H1 (cell line): ENCODE results near the gene TSPAN9. TPM values are rescaled to one million over a fixed set of nuclear protein-coding genes. Genes with fewer than 3 reads are reported as not detected.

Experiments used
- CTCF ChIA-PET: fragments of 300-600 bp; sonication (Branson Sonifier 250); formaldehyde crosslinking; loops from one replicate; lab custom pipeline; 2021; ENCODE audit not compliant: partially characterized antibody; lab: Charles Lee
- POLR2A ChIA-PET: fragments of 300-600 bp; sonication (Branson Sonifier 250); formaldehyde crosslinking; loops from one replicate; lab custom pipeline; 2021; ENCODE audit warnings: inconsistent platforms; ENCODE audit not compliant: partially characterized antibody; lab: Charles Lee
- DNase-seq, 2 experiments: peaks; one replicate each; pipeline versions ENCODE4 v3.0.0 to v3.0.0-alpha.2; 2010 to 2022; ENCODE audit warnings: low spot score in 2 of 2, low read depth in 1 of 2, mixed read lengths in 1 of 2
- FAIRE-seq: peaks from 2 replicates; lab custom pipeline; 2011; peaks lifted over from hg19 to GRCh38; lab: Jason Lieb, UNC
- H2AFZ ChIP-seq: 2 replicates; pipeline ENCODE4 v1.8.1; 2012; ENCODE audit warnings: low read length, inconsistent platforms
- H2AK5ac ChIP-seq: 2 replicates; pipeline ENCODE4 v1.6.1; 2013; ENCODE audit warnings: low read depth, low read length
- H2BK120ac ChIP-seq: replicated peaks from 2 replicates; pipeline ENCODE3; 2013; ENCODE audit warnings: low read depth, low read length, inconsistent platforms
- H2BK12ac ChIP-seq: 2 replicates; pipeline ENCODE4 v1.6.1; 2013; ENCODE audit warnings: low read depth, low read length
- H2BK15ac ChIP-seq: 2 replicates; pipeline ENCODE4 v1.6.1; 2013; ENCODE audit warnings: low read length
- H2BK20ac ChIP-seq: 2 replicates; pipeline ENCODE4 v1.6.1; 2013; ENCODE audit warnings: low read length
- H2BK5ac ChIP-seq: 2 replicates; pipeline ENCODE4 v1.6.1; 2013; ENCODE audit warnings: low read depth, low read length
- H3K14ac ChIP-seq: 2 replicates; pipeline ENCODE4 v1.6.1; 2013; ENCODE audit warnings: inconsistent platforms; ENCODE audit not compliant: insufficient read length
- H3K18ac ChIP-seq: 2 replicates; pipeline ENCODE4 v1.6.1; 2013; ENCODE audit warnings: low read length; ENCODE audit errors: extremely low read depth
- H3K23ac ChIP-seq: 2 replicates; pipeline ENCODE4 v1.6.1; 2013; ENCODE audit warnings: inconsistent platforms; ENCODE audit not compliant: insufficient read length
- H3K23me2 ChIP-seq: 2 replicates; pipeline ENCODE4 v1.6.1; 2013; ENCODE audit warnings: low read depth, low read length
- H3K27ac ChIP-seq: 2 replicates; pipeline ENCODE4 v1.6.1; 2011; ENCODE audit warnings: low read depth, low read length, inconsistent platforms
- H3K27me3 ChIP-seq, 4 experiments: replicated peaks in 1 of 4; 1 replicate in 1 of 4; 2 replicates in 3 of 4; pipeline versions ENCODE4 v1.6.1 to v1.8.1; 2011 to 2013; ENCODE audit warnings: low read length in 3 of 4, mild to moderate bottlenecking in 3 of 4, inconsistent platforms in 2 of 4, mixed read lengths in 2 of 4, moderate library complexity in 1 of 4; ENCODE audit not compliant: control insufficient read depth in 3 of 4, insufficient read depth in 3 of 4; ENCODE audit errors: extremely low read depth in 1 of 4
- H3K36me3 ChIP-seq, 4 experiments: 2 replicates each; pipeline versions ENCODE4 v1.6.1 to v1.8.1; 2011 to 2013; ENCODE audit warnings: mild to moderate bottlenecking in 4 of 4, low read length in 3 of 4, moderate library complexity in 2 of 4, control low read depth in 1 of 4, inconsistent platforms in 1 of 4; ENCODE audit not compliant: insufficient read depth in 4 of 4, control insufficient read depth in 2 of 4
- H3K4ac ChIP-seq: replicated peaks from 2 replicates; pipeline ENCODE3; 2013; ENCODE audit warnings: low read length, low read depth, mixed read lengths, inconsistent platforms; ENCODE audit not compliant: insufficient read length
- H3K4me1 ChIP-seq, 4 experiments: replicated peaks in 1 of 4; 1 replicate in 1 of 4; 2 replicates in 3 of 4; pipeline versions ENCODE4 v1.6.1 to v1.8.1; 2011 to 2013; ENCODE audit warnings: low read length in 3 of 4, inconsistent platforms in 2 of 4, mixed read lengths in 1 of 4; ENCODE audit not compliant: insufficient read depth in 4 of 4, control insufficient read depth in 3 of 4
- H3K4me2 ChIP-seq, 2 experiments: 2 replicates each; pipeline versions ENCODE4 v1.6.1 to v1.8.1; 2011 to 2013; ENCODE audit warnings: low read depth in 2 of 2, low read length in 2 of 2, control low read depth in 1 of 2, inconsistent platforms in 1 of 2, mild to moderate bottlenecking in 1 of 2; ENCODE audit not compliant: insufficient read depth in 1 of 2
- H3K4me3 ChIP-seq, 4 experiments: fragments of 200-600, 300-600 bp in 1 of 4; sonication (generic), shearing (Covaris generic), sonication (Bioruptor Twin) in 1 of 4; 2 replicates each; pipeline versions ENCODE4 v1.5.1 to v1.8.1; 2011 to 2016; ENCODE audit warnings: low read length in 4 of 4, low read depth in 3 of 4, control low read depth in 2 of 4, inconsistent platforms in 2 of 4, mild to moderate bottlenecking in 2 of 4, mixed read lengths in 1 of 4, moderate library complexity in 1 of 4; ENCODE audit not compliant: insufficient read depth in 2 of 4; ENCODE audit errors: extremely low read depth in 1 of 4
- H3K56ac ChIP-seq: replicated peaks from 2 replicates; pipeline ENCODE3; 2013; ENCODE audit warnings: low read depth, mild to moderate bottlenecking, mixed read lengths, low read length, inconsistent platforms; ENCODE audit not compliant: insufficient read length
- H3K79me1 ChIP-seq: 2 replicates; pipeline ENCODE4 v1.6.1; 2013; ENCODE audit warnings: low read depth, low read length, control low read depth
- H3K79me2 ChIP-seq, 2 experiments: 2 replicates each; pipeline versions ENCODE4 v1.6.1 to v1.8.1; 2012 to 2013; ENCODE audit warnings: low read length in 2 of 2, mild to moderate bottlenecking in 2 of 2, inconsistent platforms in 1 of 2; ENCODE audit not compliant: insufficient read depth in 2 of 2, control insufficient read depth in 1 of 2
- H3K9ac ChIP-seq, 4 experiments: replicated peaks in 1 of 4; 1 replicate in 1 of 4; 2 replicates in 3 of 4; pipeline versions ENCODE4 v1.6.1 to v1.8.1; 2011 to 2013; ENCODE audit warnings: low read depth in 3 of 4, low read length in 3 of 4, control low read depth in 2 of 4, mild to moderate bottlenecking in 2 of 4, moderate library complexity in 2 of 4, inconsistent platforms in 1 of 4; ENCODE audit errors: extremely low read depth in 1 of 4
- H3K9me3 ChIP-seq, 2 experiments: 2 replicates each; pipeline versions ENCODE4 v1.6.1 to v1.8.1; 2012 to 2013; ENCODE audit warnings: mild to moderate bottlenecking in 2 of 2, moderate library complexity in 2 of 2, control low read depth in 1 of 2, inconsistent platforms in 1 of 2, low read depth in 1 of 2, low read length in 1 of 2, mixed read lengths in 1 of 2; ENCODE audit not compliant: insufficient read depth in 2 of 2
- H4K20me1 ChIP-seq, 2 experiments: replicated peaks in 1 of 2; 2 replicates each; pipeline versions ENCODE3 to v1.8.1; 2011 to 2013; ENCODE audit warnings: inconsistent platforms in 2 of 2, low read length in 2 of 2, mild to moderate bottlenecking in 1 of 2; ENCODE audit not compliant: insufficient read depth in 2 of 2, control insufficient read depth in 1 of 2
- H4K5ac ChIP-seq: 2 replicates; pipeline ENCODE4 v1.6.1; 2013; ENCODE audit warnings: low read length, low read depth, mixed read lengths, inconsistent platforms; ENCODE audit not compliant: insufficient read length
- H4K8ac ChIP-seq: 2 replicates; pipeline ENCODE4 v1.8.0; 2013; ENCODE audit warnings: mild to moderate bottlenecking, moderate library complexity, low read length, inconsistent platforms; ENCODE audit not compliant: insufficient read depth; ENCODE audit errors: extremely low read depth
- H4K91ac ChIP-seq: replicated peaks from 2 replicates; pipeline ENCODE3; 2013; ENCODE audit warnings: low read length, mixed read lengths, inconsistent platforms; ENCODE audit not compliant: insufficient read length
- BACH1 ChIP-seq: IDR thresholded peaks from 2 replicates; pipeline ENCODE4 v1.6.1; 2012; ENCODE audit warnings: low read length, improper control_type of control experiment
- CHD2 ChIP-seq: IDR thresholded peaks from 2 replicates; pipeline ENCODE4 v1.6.1; 2012; ENCODE audit warnings: low read length, improper control_type of control experiment
- FOSL1 ChIP-seq: IDR thresholded peaks from 2 replicates; pipeline ENCODE4 v1.6.1; 2011; ENCODE audit warnings: mild to moderate bottlenecking, low read depth, low read length, moderate library complexity; ENCODE audit not compliant: insufficient read depth
- GABPA ChIP-seq: IDR thresholded peaks from 2 replicates; pipeline ENCODE4 v1.6.1; 2011; ENCODE audit warnings: mild to moderate bottlenecking, low read length, moderate library complexity, borderline replicate concordance; ENCODE audit not compliant: insufficient read depth
- JUN ChIP-seq: IDR thresholded peaks from 2 replicates; pipeline ENCODE4 v1.6.1; 2011; ENCODE audit warnings: low read depth, mild to moderate bottlenecking, improper control_type of control experiment, low read length
- RAD21 ChIP-seq, 2 experiments: IDR thresholded peaks in 1 of 2; conservative IDR thresholded peaks in 1 of 2; 2 replicates each; pipeline ENCODE4 v1.6.1; 2011; ENCODE audit warnings: low read depth in 2 of 2, low read length in 2 of 2, improper control_type of control experiment in 1 of 2, inconsistent platforms in 1 of 2, mild to moderate bottlenecking in 1 of 2, moderate library complexity in 1 of 2
- SIX5 ChIP-seq: IDR thresholded peaks from 2 replicates; pipeline ENCODE4 v1.6.1; 2011; ENCODE audit warnings: mild to moderate bottlenecking, low read depth, low read length
- SP4 ChIP-seq: IDR thresholded peaks from 2 replicates; pipeline ENCODE4 v1.6.1; 2012; ENCODE audit warnings: low read length, inconsistent platforms
- SRF ChIP-seq: IDR thresholded peaks from 2 replicates; pipeline ENCODE4 v1.6.1; 2011; ENCODE audit warnings: mild to moderate bottlenecking, low read depth, low read length, moderate library complexity
- SUZ12 ChIP-seq: fragments of 200-600 bp; sonication (generic); IDR thresholded peaks from 2 replicates; pipeline ENCODE4 v1.6.1; 2012; ENCODE audit warnings: mild to moderate bottlenecking, inconsistent platforms, low read length, moderate library complexity, mixed read lengths
- USF2 ChIP-seq: IDR thresholded peaks from 2 replicates; pipeline ENCODE4 v1.6.1; 2011; ENCODE audit warnings: low read length, improper control_type of control experiment
- ZNF274 ChIP-seq: IDR thresholded peaks from 2 replicates; pipeline ENCODE4 v1.7.0; 2012; ENCODE audit warnings: low read length, borderline replicate concordance; ENCODE audit errors: extremely low read depth
- WGBS, 2 experiments: shearing (Covaris generic) in 1 of 2; methylation state at CpG; one replicate each; pipeline versions ENCODE4 v1.1.6 to v1.1.7; 2013 to 2015; ENCODE audit warnings: low lambda C conversion rate in 2 of 2, mixed read lengths in 2 of 2, inconsistent platforms in 1 of 2, low coverage in 1 of 2, missing lambda C conversion rate in 1 of 2; ENCODE audit not compliant: insufficient replicate concordance in 2 of 2, insufficient coverage in 1 of 2, insufficient read length in 1 of 2; ENCODE audit errors: extremely low coverage in 1 of 2, missing lambda C conversion rate in 1 of 2; 5-methylcytosine and 5-hydroxymethylcytosine counted together
- polyA plus RNA-seq, 7 experiments: library from polyadenylated mRNA; depleted of rRNA in 3 of 7; stranded (reverse) in 5 of 7; unstranded in 2 of 7; fragments of >200 nt in 5 of 7; fragments of 200-250 nt in 2 of 7; gene quantifications; 1 replicate in 5 of 7; 2 replicates in 1 of 7; 4 replicates in 1 of 7; pipeline versions ENCODE4 v1.2.1 to v1.2.3, GENCODE V29; 2011 to 2013; ENCODE audit warnings: missing spikeins in 2 of 7, mixed read lengths in 2 of 7
- total RNA-seq: library from RNA; stranded (reverse); fragmentation: NEBNext Ultra II Directional; extraction: Animal tissue kit (Norgen Biotek cat#: 25700); gene quantifications from 2 replicates; pipeline ENCODE4 v1.2.1, GENCODE V29; 2021

The TSPAN9 gene
- total and polyA plus RNA-seq, 2 of the 8 experiments (the other 6 are each of a cell fraction or from before 2014, with no cell fraction given) = 11.5 to 29.1 TPM

GRCh38 chr12:3038926-3039510, 38.2 kb upstream of the TSPAN9 start:
- no peaks in the 10 kb centered on the region; the same call in 1 of the 2 replicates for H3K79me1 ChIP-seq
- peaks cover 14 to 35% (median 22%) of the 10 kb centered on the region in 4 experiments; a peak in 7 of 8 replicates for H3K36me3 ChIP-seq
- no peak overlapping the region for H3K23ac ChIP-seq
- peaks cover 0 to 14% of the 10 kb centered on the region in 2 experiments for H4K20me1 ChIP-seq
- no peak overlapping the region for H3K4me2 ChIP-seq
- no peaks in the 10 kb centered on the region for H3K23me2 ChIP-seq
- no peak overlapping the region for H2BK15ac ChIP-seq
- H3K9ac ChIP-seq = no peak overlapping the region
- no peak overlapping the region for H2AFZ ChIP-seq
- DNase-seq = no peak
- H3K4ac ChIP-seq = no peak overlapping the region
- H3K79me2 ChIP-seq = no peaks in the 10 kb centered on the region
- 93% methylated on average over 11 of the region's 11 CpGs; no CpG with 5 or more reads in 1 of the 2 experiments for WGBS, 2 experiments
- H3K4me1 ChIP-seq = no peaks in the 10 kb centered on the region; a peak in 3 of 7 replicates
- POLR2A ChIA-PET = interaction anchor here (0.5 to 1.1 kb wide), 4 partner anchors 17 to 181 kb away, joined by 3 to 4 read pairs (median 3); no protein-coding TSS in a partner anchor
- H4K8ac ChIP-seq = no peak overlapping the region
- H2BK120ac ChIP-seq = no peak overlapping the region
- no peak overlapping the region for H3K14ac ChIP-seq
- FAIRE-seq = no peak
- H3K27ac ChIP-seq = no peak overlapping the region
- H3K4me3 ChIP-seq = no peak overlapping the region
- no peak overlapping the region for H2BK5ac ChIP-seq
- H3K18ac ChIP-seq = no peak overlapping the region
- H3K27me3 ChIP-seq = no peaks in the 10 kb centered on the region
- no peak overlapping the region for H2BK12ac ChIP-seq
- no peaks in the 10 kb centered on the region for H3K9me3 ChIP-seq
- no peak overlapping the region for H3K56ac ChIP-seq
- no peak overlapping the region for H4K5ac ChIP-seq
- H2AK5ac ChIP-seq = no peak overlapping the region
- CTCF ChIA-PET = interaction anchor here (1.3 to 2.8 kb wide), 2 partner anchors 32 to 95 kb away, joined by 3 to 7 read pairs; no protein-coding TSS in a partner anchor
- no peak overlapping the region for H2BK20ac ChIP-seq
- H4K91ac ChIP-seq = no peak overlapping the region
- no peak for TF ChIP-seq GABPA
- no peak for TF ChIP-seq ZNF274
- no peak for TF ChIP-seq JUN
- TF ChIP-seq SP4 = no peak
- no peak for TF ChIP-seq BACH1
- no peak for TF ChIP-seq CHD2
- TF ChIP-seq SUZ12 = no peak
- no peak for TF ChIP-seq USF2
- no peak for TF ChIP-seq SIX5
- TF ChIP-seq SRF = no peak
- no peak for TF ChIP-seq FOSL1
- no peak for TF ChIP-seq RAD21 (IDR thresholded peaks at IDR 0.05 in 1 of 2, conservative IDR thresholded peaks at IDR 0.05 in 1 of 2; ENCODE audit: low read depth in 2 of 2, low read length in 2 of 2)
